SH-SY5Y (cell line): Measurements from ENCODE around the gene TTC33.

ENCODE experiments used
- GATA2 ChIP-seq: IDR thresholded peaks from 2 replicates; pipeline ENCODE4 v1.6.1; 2011; ENCODE audit warnings: mild to moderate bottlenecking, low read depth, low read length
- GATA3 ChIP-seq: IDR thresholded peaks from 2 replicates; pipeline ENCODE4 v1.6.1; 2011; ENCODE audit warnings: low read depth, mild to moderate bottlenecking, low read length, moderate library complexity

- no peak for TF ChIP-seq GATA3
- no peak for TF ChIP-seq GATA2
Measured at GRCh38 chr5:40601198-40601868, 154.4 kb downstream of the TTC33 start.
